K562 (cell line): ENCODE results near the gene LAMP1. TPM values are rescaled to one million over a fixed set of nuclear protein-coding genes. Genes with fewer than 3 reads are reported as not detected.

Experiments used
- ATAC-seq: fragments of 200-7000 bp; cut with Tn5 transposase; 3 replicates; pipeline ENCODE4 v1.9.1; 2020; ENCODE audit warnings: moderate library complexity
- BruUV-seq: library from RNA; stranded (reverse); fragments of 400-500 nt; replicated peaks from 2 replicates; lab custom pipeline; 2021; lab: Mats Ljungman, UMichigan
- CTCF ChIA-PET: fragments of 300-600 bp; formaldehyde crosslinking; extraction: SDS; loops from one replicate; lab custom pipeline; 2021; ENCODE audit warnings: low intra/inter-chr PET ratio; lab: Yijun Ruan, JAX
- POLR2A ChIA-PET: fragments of 300-600, 350-650 bp; sonication (Branson Sonifier 250); formaldehyde crosslinking; extraction: SDS; loops from one replicate; lab custom pipeline; 2021; ENCODE audit warnings: antibody characterized with exemption, inconsistent platforms; lab: Yijun Ruan, JAX
- DNase-seq, 4 experiments: peaks; one replicate each; pipeline versions ENCODE4 v3.0.0 to v3.0.0-alpha.2; 2011 to 2018; ENCODE audit warnings: low spot score in 3 of 4, mixed read lengths in 3 of 4; ENCODE audit errors: extremely low read depth in 1 of 4
- FAIRE-seq: peaks from 2 replicates; lab custom pipeline; 2011; peaks lifted over from hg19 to GRCh38; lab: Jason Lieb, UNC
- H2AFZ ChIP-seq: 2 replicates; pipeline ENCODE4 v1.6.0; 2011; ENCODE audit warnings: low read depth, low read length, control low read depth, inconsistent platforms
- H3K27ac ChIP-seq: fragments of 200-600 bp; 3 replicates; pipeline ENCODE4 v1.8.0; 2011; ENCODE audit warnings: low read depth, mild to moderate bottlenecking, control low read depth, inconsistent platforms, low read length, moderate library complexity, mixed read lengths; ENCODE audit errors: extremely low read depth
- H3K27me3 ChIP-seq, 2 experiments: fragments of 300-600 bp in 1 of 2; 2 replicates in 1 of 2; 3 replicates in 1 of 2; pipeline versions ENCODE4 v1.6.0 to v1.8.0; 2011; ENCODE audit warnings: inconsistent platforms in 2 of 2, low read length in 2 of 2, mild to moderate bottlenecking in 1 of 2, mixed read lengths in 1 of 2, moderate library complexity in 1 of 2; ENCODE audit not compliant: control insufficient read depth in 2 of 2, insufficient read depth in 2 of 2
- H3K36me3 ChIP-seq: fragments of 300-600 bp; 3 replicates; pipeline ENCODE4 v1.8.0; 2011; ENCODE audit warnings: mild to moderate bottlenecking, low read length, inconsistent platforms; ENCODE audit not compliant: control insufficient read depth, insufficient read depth
- H3K4me1 ChIP-seq, 2 experiments: fragments of 200-600 bp in 1 of 2; replicated peaks in 1 of 2; 2 replicates in 1 of 2; 3 replicates in 1 of 2; pipeline versions ENCODE4 v1.5.1 to v1.8.0; 2011; ENCODE audit warnings: inconsistent platforms in 2 of 2, low read length in 2 of 2, mild to moderate bottlenecking in 1 of 2, mixed read lengths in 1 of 2, moderate library complexity in 1 of 2; ENCODE audit not compliant: control insufficient read depth in 2 of 2, insufficient read depth in 2 of 2
- H3K4me2 ChIP-seq: 2 replicates; pipeline ENCODE4 v1.6.1; 2011; ENCODE audit warnings: low read length, control low read depth, inconsistent platforms, mixed read lengths; ENCODE audit not compliant: insufficient read depth
- H3K4me3 ChIP-seq: fragments of 200-600 bp; sonication (generic), shearing (Covaris generic); 2 replicates; pipeline ENCODE4 v1.5.1; 2016; ENCODE audit warnings: control low read depth, inconsistent platforms
- H3K79me2 ChIP-seq: fragments of 200-600 bp; 3 replicates; pipeline ENCODE4 v1.8.0; 2011; ENCODE audit warnings: low read length, inconsistent platforms; ENCODE audit not compliant: control insufficient read depth, insufficient read depth
- H3K9ac ChIP-seq, 2 experiments: 2 replicates each; pipeline versions ENCODE4 v1.6.0 to v1.6.1; 2011; ENCODE audit warnings: low read depth in 2 of 2, low read length in 2 of 2, control low read depth in 1 of 2, inconsistent platforms in 1 of 2, mild to moderate bottlenecking in 1 of 2, mixed read lengths in 1 of 2; ENCODE audit not compliant: insufficient read depth in 1 of 2
- H3K9me1 ChIP-seq: one replicate; pipeline ENCODE4 v1.6.0; 2011; ENCODE audit warnings: inconsistent platforms, mild to moderate bottlenecking, low read length, moderate library complexity; ENCODE audit not compliant: control insufficient read depth, insufficient read depth
- H3K9me3 ChIP-seq: replicated peaks from 2 replicates; pipeline ENCODE4 v1.5.1; 2011; ENCODE audit warnings: low read depth, low read length, inconsistent platforms; ENCODE audit not compliant: control insufficient read depth, insufficient read depth
- H4K20me1 ChIP-seq: replicated peaks from 2 replicates; pipeline ENCODE4 v1.6.1; 2011; ENCODE audit warnings: low read length, inconsistent platforms, mixed read lengths; ENCODE audit not compliant: control insufficient read depth, insufficient read depth
- CSDE1 ChIP-seq, 2 experiments: fragments of 450-650 bp; IDR thresholded peaks; 2 replicates each; pipeline ENCODE4 v1.6.1; 2016; ENCODE audit warnings: mild to moderate bottlenecking in 1 of 2
- ETV1 ChIP-seq: fragments of 450-650 bp; conservative IDR thresholded peaks from 2 replicates; pipeline ENCODE4 v1.6.1; 2016; ENCODE audit warnings: missing genetic modification characterization, control low read depth, low read depth, missing compliant biosample characterization
- GTF2F1 ChIP-seq: IDR thresholded peaks from 2 replicates; pipeline ENCODE4 v1.6.1; 2011; ENCODE audit warnings: low read depth, low read length, improper control_type of control experiment
- NFYB ChIP-seq: IDR thresholded peaks from 2 replicates; pipeline ENCODE4 v1.6.1; 2011; ENCODE audit warnings: mild to moderate bottlenecking, moderate library complexity; ENCODE audit not compliant: insufficient read length; ENCODE audit errors: extremely low read depth
- TAL1 ChIP-seq: fragments of 450-650 bp; IDR thresholded peaks from 2 replicates; pipeline ENCODE4 v1.6.1; 2016; ENCODE audit warnings: mild to moderate bottlenecking
- TCF7L2 ChIP-seq: fragments of 150-350 bp; IDR thresholded peaks from 2 replicates; pipeline ENCODE4 v1.6.1; 2016; ENCODE audit warnings: low read depth, mild to moderate bottlenecking, low read length, moderate library complexity
- ZKSCAN1 ChIP-seq: fragments of 150-350 bp; IDR thresholded peaks from 2 replicates; pipeline ENCODE4 v1.6.1; 2016; ENCODE audit warnings: low read depth, low read length
- ZNF197 ChIP-seq: fragments of 200-800 bp; sonication (Bioruptor generic); IDR thresholded peaks from 2 replicates; pipeline ENCODE4 v1.6.1; 2016; ENCODE audit warnings: low read depth, missing genetic modification characterization, missing compliant biosample characterization
- ZNF354B ChIP-seq: fragments of 250-450 bp; sonication (Bioruptor Pico); IDR thresholded peaks from 2 replicates; pipeline ENCODE4 v1.4.0; 2020
- WGBS: fragments of 100-300 bp; shearing (Covaris generic); methylation state at CpG from one replicate; pipeline ENCODE4 v1.1.6; 2016; ENCODE audit warnings: low coverage, mixed read lengths; ENCODE audit not compliant: insufficient coverage; ENCODE audit errors: missing lambda C conversion rate; 5-methylcytosine and 5-hydroxymethylcytosine counted together
- in situ Hi-C: fragments of 300-500 bp; cut with MboI; formaldehyde crosslinking; loops from 4 replicates; pipeline ENCODE4 v1.15.0; 2018; ENCODE audit warnings: inconsistent platforms, mixed read lengths
- intact Hi-C: fragments of 100-400 bp; cut with micrococcal nuclease; formaldehyde crosslinking; loops from 2 replicates; pipeline ENCODE4 v1.14.2; 2022
- polyA plus RNA-seq, 8 experiments: library from polyadenylated mRNA; depleted of rRNA in 4 of 8; stranded (reverse) in 5 of 8; unstranded in 3 of 8; fragments of >200 nt; fragmentation: Nextera tagmentation in 2 of 8; fragmentation: Illumina TruSeq in 1 of 8; extraction: Ambion mirVana in 2 of 8; extraction: Trizol in 1 of 8; gene quantifications; 2 replicates each; pipeline versions ENCODE4 v1.2.1 to v1.2.3, GENCODE V29; 2011 to 2014; ENCODE audit warnings: inconsistent platforms in 1 of 8, missing spikeins in 1 of 8
- total RNA-seq, 7 experiments: library from RNA; depleted of rRNA in 6 of 7; stranded (reverse); fragments of >200 nt in 6 of 7; fragmentation: Illumina TruSeq in 2 of 7; extraction: Trizol in 2 of 7; gene quantifications; 2 replicates each; pipeline versions ENCODE4 v1.2.1 to v1.2.3, GENCODE V29; 2011 to 2021; ENCODE audit warnings: low replicate concordance in 1 of 7
- TF ChIP-seq, protein P1 (sequence below): sonication (generic); formaldehyde crosslinking; IDR thresholded peaks from 2 replicates; pipeline ENCODE4 v1.8.1; 2022; ENCODE audit warnings: missing genetic modification reagents

Gene LAMP1
- total and polyA plus RNA-seq, 9 of the 15 experiments (the other 6 are each of a cell fraction or from before 2014, with no cell fraction given): 2.2 to 70.1 (median 30.5) TPM

DNA sequence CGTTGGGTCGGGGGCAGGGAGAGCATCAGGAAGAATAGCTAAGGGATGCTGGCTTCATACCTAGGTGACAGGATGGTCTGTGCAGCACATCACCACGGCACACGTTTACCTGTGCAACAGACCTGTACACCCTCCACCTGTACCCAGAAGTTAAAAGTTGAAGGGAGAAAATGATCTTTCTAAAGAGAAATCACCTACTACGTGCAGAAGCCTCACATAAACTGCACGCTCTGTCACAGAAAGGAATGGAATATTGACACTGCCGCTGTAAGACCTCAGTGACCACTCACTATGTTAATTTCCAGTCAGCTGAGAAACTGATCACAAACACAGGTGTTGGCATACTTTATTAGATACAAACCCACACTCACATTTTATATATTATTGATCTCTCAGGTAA lies 26.8 kb downstream of the LAMP1 start:
- Histone ChIP-seq H3K27me3 (no peaks in the 10 kb centered on the region), H3K4me3 (no peak overlapping the region), H3K9ac (no peak overlapping the region), H3K9me1 (no peaks in the 10 kb centered on the region), H3K79me2 (no peaks in the 10 kb centered on the region), H3K27ac (no peak overlapping the region), H3K36me3 (peaks cover 51% of the 10 kb centered on the region; the same call in 1 of the 3 replicates), H3K4me1 (peaks cover 0 to 4% of the 10 kb centered on the region in 2 experiments; a peak in 1 of 5 replicates), H3K4me2 (no peak overlapping the region), H4K20me1 (no peaks in the 10 kb centered on the region), H2AFZ (no peak overlapping the region), H3K9me3 (no peaks in the 10 kb centered on the region)
- no TSS peak for BruUV-seq
- POLR2A ChIA-PET: interaction anchor here (0.9 to 1.4 kb wide), 2 partner anchors 13 to 16 kb away, joined by 4 to 7 read pairs; no protein-coding TSS in a partner anchor
- CTCF ChIA-PET: no interaction called here
- FAIRE-seq: no peak
- 86% methylated on average over 7 of the region's 7 CpGs for WGBS
- peak; percentile 74; the same call in 1 of the 2 replicates for TF ChIP-seq ZKSCAN1
- TF ChIP-seq ZNF354B (CRISPR knock-in tag): no peak
- intact Hi-C loops (no loop called here), in situ Hi-C loops (no loop called here)
- ATAC-seq: no peak
- no peak for DNase-seq

GRCh38 chr13:113324398-113324797 lies 27.4 kb downstream of the LAMP1 start:
- peaks cover 0 to 4% of the 10 kb centered on the region in 2 experiments; a peak in 1 of 5 replicates for H3K4me1 ChIP-seq
- TF ChIP-seq ZNF197 (CRISPR knock-in tag) (no peak), TCF7L2 (no peak), TAL1 (no peak), ETV1 (no peak), CSDE1 (IDR thresholded peaks at IDR 0.05) (no peak), GTF2F1 (no peak), NFYB (no peak)
- TF ChIP-seq, protein P1, sequence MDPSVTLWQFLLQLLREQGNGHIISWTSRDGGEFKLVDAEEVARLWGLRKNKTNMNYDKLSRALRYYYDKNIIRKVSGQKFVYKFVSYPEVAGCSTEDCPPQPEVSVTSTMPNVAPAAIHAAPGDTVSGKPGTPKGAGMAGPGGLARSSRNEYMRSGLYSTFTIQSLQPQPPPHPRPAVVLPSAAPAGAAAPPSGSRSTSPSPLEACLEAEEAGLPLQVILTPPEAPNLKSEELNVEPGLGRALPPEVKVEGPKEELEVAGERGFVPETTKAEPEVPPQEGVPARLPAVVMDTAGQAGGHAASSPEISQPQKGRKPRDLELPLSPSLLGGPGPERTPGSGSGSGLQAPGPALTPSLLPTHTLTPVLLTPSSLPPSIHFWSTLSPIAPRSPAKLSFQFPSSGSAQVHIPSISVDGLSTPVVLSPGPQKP (CRISPR knock-in tag): no peak
- TF ChIP-seq, all 486 proteins: peak for 0
- Histone ChIP-seq H3K27me3 (no peaks in the 10 kb centered on the region), H3K4me3 (no peak overlapping the region), H3K79me2 (no peaks in the 10 kb centered on the region), H3K9ac (no peak overlapping the region), H4K20me1 (no peaks in the 10 kb centered on the region), H3K36me3 (peaks cover 46% of the 10 kb centered on the region; the same call in 1 of the 3 replicates), H3K4me2 (no peak overlapping the region), H3K27ac (no peak overlapping the region), H3K9me3 (no peaks in the 10 kb centered on the region), H2AFZ (no peak overlapping the region), H3K9me1 (no peaks in the 10 kb centered on the region)
- 99% methylated on average over 9 of the region's 12 CpGs for WGBS
- DNase-seq (no peak), FAIRE-seq (no peak), ATAC-seq (no peak)
- intact Hi-C loops: no loop called here
- in situ Hi-C loops: no loop called here
- no TSS peak for BruUV-seq
- ChIA-PET CTCF (no interaction called here), POLR2A (interaction anchor here (0.9 to 1.4 kb wide), 2 partner anchors 13 to 16 kb away, joined by 4 to 7 read pairs; no protein-coding TSS in a partner anchor)
